Measurements from ENCODE around the gene PTPRF.
"Not testable (repeated sequence)": the region's sequence is repeated elsewhere in the genome, so short reads cannot be mapped to it uniquely, and the experiment has no call there.

The PTPRF gene

DNA sequence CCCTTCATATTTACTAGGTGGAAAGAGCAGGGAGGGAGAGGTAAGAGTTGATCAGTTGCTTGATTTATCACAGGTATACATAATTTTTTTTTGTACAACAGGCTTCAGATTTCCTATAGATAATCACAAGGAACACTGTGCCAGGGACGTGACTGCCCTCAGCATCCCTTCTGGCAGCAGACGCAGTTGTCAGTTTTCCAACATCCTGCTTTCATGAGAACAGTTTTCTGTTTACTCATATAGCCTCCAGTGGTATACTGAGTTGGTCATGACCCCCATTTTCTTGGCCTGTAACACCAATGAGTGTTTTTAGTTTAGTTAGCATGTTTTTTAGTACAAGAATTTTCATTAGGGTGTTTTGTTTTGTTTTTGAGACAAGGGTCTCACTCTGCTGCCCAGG, 37.9 kb upstream of the PTPRF start:
- in situ Hi-C loops (cut with MboI; ENCODE audit: low sequenced_read_pairs, unreplicated experiment), result no loop called here
- TF ChIP-seq CTCF (IDR thresholded peaks at IDR 0.05; ENCODE audit: borderline replicate concordance, control extremely low read depth, extremely low read depth, insufficient read depth, missing control alignments), result no peak
- DNase-seq (ENCODE audit: low spot score), result no peak

DNA sequence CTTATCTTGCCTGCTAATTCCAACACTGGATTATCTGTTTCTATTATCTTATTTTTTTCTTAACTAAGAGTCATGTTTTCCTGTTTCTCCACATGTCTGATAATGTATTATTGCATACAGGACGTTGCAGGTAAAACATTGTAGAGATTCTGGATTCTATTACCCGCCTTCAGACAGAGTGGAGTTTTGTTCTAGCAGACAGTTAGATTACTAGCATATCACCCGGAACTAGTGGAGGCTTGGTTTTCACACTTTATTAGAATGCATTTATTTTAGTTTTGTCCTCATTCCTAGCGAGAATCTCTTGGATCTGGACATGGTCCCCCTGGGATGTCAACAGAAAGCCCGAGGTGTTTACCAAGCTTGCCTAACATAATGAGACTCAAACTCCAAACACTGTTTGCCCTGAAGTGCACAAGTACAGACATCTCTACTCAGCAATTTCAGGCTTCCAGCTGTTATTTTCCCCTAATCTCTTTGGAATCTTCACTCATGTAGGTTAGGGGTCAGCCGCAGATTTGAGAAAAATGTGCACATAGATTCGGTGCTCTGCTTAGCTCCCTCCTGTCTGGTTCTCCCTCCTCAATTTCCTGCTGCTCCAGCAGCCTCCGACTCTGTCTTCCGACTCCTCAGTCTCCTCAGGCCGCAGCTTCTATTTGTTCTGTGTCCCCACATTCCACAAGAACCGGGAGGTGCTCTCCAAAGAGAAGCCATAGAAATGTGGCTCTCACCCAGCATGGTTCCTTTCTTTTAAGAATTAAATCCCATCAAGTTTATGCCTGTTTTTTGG, 36.8 kb upstream of the PTPRF start:
- DNase-seq (ENCODE audit: low spot score), result no peak
- TF ChIP-seq CTCF (IDR thresholded peaks at IDR 0.05; ENCODE audit: borderline replicate concordance, control extremely low read depth, extremely low read depth, insufficient read depth, missing control alignments), result no peak
- in situ Hi-C loops (cut with MboI; ENCODE audit: low sequenced_read_pairs, unreplicated experiment), result no loop called here

- in situ Hi-C loops (cut with MboI; ENCODE audit: low sequenced_read_pairs, unreplicated experiment), result no loop called here
- DNase-seq (ENCODE audit: low spot score), result no peak
- TF ChIP-seq CTCF (IDR thresholded peaks at IDR 0.05; ENCODE audit: borderline replicate concordance, control extremely low read depth, extremely low read depth, insufficient read depth, missing control alignments), result no peak
These were observed 35.5 kb upstream of the PTPRF start for GRCh38 chr1:43495204-43495603.

GRCh38 chr1:43499898-43500297, 30.8 kb upstream of the PTPRF start:
- DNase-seq (ENCODE audit: low spot score), result no peak
- in situ Hi-C loops (cut with MboI; ENCODE audit: low sequenced_read_pairs, unreplicated experiment), result no loop called here
- TF ChIP-seq CTCF (IDR thresholded peaks at IDR 0.05; ENCODE audit: borderline replicate concordance, control extremely low read depth, extremely low read depth, insufficient read depth, missing control alignments), result no peak

- DNase-seq (ENCODE audit: low spot score); in situ Hi-C loops (cut with MboI; ENCODE audit: low sequenced_read_pairs, unreplicated experiment): not testable (repeated sequence)
These were observed 28.9 kb upstream of the PTPRF start for GRCh38 chr1:43501806-43502205.

GRCh38 chr1:43503534-43503933, 27.1 kb upstream of the PTPRF start:
- no peak for DNase-seq (ENCODE audit: low spot score)
- in situ Hi-C loops (cut with MboI; ENCODE audit: low sequenced_read_pairs, unreplicated experiment), result no loop called here
- TF ChIP-seq CTCF (IDR thresholded peaks at IDR 0.05; ENCODE audit: borderline replicate concordance, control extremely low read depth, extremely low read depth, insufficient read depth, missing control alignments), result no peak

DNA sequence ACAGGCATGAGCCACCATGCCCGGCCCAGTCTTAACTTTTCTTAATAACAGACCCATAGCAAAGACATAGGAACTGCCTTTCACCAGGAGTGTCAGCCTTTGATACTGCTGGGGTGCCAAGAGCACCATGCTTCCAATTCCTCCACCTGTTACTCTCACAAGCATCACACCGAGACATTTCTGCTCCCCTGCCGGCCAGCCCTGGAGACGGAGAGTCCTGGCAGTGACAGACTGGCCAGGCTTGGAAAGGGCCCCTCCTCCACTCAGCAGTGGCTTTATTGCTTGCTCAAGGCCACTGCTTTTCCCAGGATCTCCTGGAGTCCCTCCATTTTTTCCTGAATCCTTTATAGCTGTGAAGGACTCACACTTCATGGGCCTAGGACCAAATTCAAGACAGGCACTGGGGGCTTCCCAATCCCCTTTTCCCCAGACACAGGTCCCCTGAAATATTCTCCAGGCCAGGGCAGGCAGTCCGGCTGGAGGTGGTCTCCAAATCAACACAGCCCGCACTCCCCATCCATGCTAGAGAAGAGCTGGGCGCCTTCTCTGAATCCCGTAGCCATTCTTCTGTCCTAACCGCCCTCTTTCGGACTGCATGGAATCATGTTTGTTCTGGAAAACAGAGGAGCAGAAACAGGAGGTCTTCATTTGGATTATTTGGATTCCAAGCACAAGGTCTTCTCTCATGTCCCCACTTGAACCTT, 25.5 kb upstream of the PTPRF start:
- no peak for DNase-seq (ENCODE audit: low spot score)
- in situ Hi-C loops (cut with MboI; ENCODE audit: low sequenced_read_pairs, unreplicated experiment), result no loop called here
- no peak for TF ChIP-seq CTCF (IDR thresholded peaks at IDR 0.05; ENCODE audit: borderline replicate concordance, control extremely low read depth, extremely low read depth, insufficient read depth, missing control alignments)
